Left renal pelvis (tissue), 4 donors: Measurements from ENCODE around the gene BTG4. TPM values are rescaled to one million over a fixed set of nuclear protein-coding genes. Genes with fewer than 3 reads are reported as not detected.

Source experiments
- DNase-seq, 4 donors: peaks; one replicate each; pipeline ENCODE4 v3.0.0-alpha.2; 2013; ENCODE audit warnings: low read depth in 4 of 4, low spot score in 3 of 4
- polyA plus RNA-seq, 4 donors: library from polyadenylated mRNA; unstranded; fragments of 120-200 nt; gene quantifications; one replicate each; pipeline ENCODE4 v1.2.1, GENCODE V29; 2013; ENCODE audit not compliant: insufficient read length in 4 of 4

Gene BTG4
- polyA plus RNA-seq, 4 donors, result not detected

- DNase-seq, result no peak
These were observed 55.1 kb downstream of the BTG4 start for GRCh38 chr11:111456859-111457730.

- no peak for DNase-seq
These were observed 55.9 kb downstream of the BTG4 start for GRCh38 chr11:111456086-111456858.

GRCh38 chr11:111455291-111456085 is 56.7 kb downstream of the BTG4 start:
- DNase-seq, result no peak

- peak in 1 of 4 donors; percentile 18 for DNase-seq
These were observed 57.5 kb downstream of the BTG4 start for GRCh38 chr11:111454561-111455192.

- DNase-seq, result no peak
These were observed 59.2 kb downstream of the BTG4 start for GRCh38 chr11:111452817-111453552.

- no peak for DNase-seq
These were observed 60.0 kb downstream of the BTG4 start for GRCh38 chr11:111452146-111452545.

- DNase-seq, result no peak
These were observed 61.5 kb downstream of the BTG4 start for GRCh38 chr11:111450480-111451320.

GRCh38 chr11:111449696-111450479 is 62.3 kb downstream of the BTG4 start:
- no peak for DNase-seq

- DNase-seq, result no peak
These were observed 63.2 kb downstream of the BTG4 start for GRCh38 chr11:111448831-111449557.

GRCh38 chr11:111448414-111448813 is 63.8 kb downstream of the BTG4 start:
- DNase-seq, result no peak

GRCh38 chr11:111447931-111448330 is 64.3 kb downstream of the BTG4 start:
- DNase-seq, result no peak

GRCh38 chr11:111447112-111447471 is 65.1 kb downstream of the BTG4 start:
- no peak for DNase-seq

GRCh38 chr11:111446404-111447111 is 65.6 kb downstream of the BTG4 start:
- DNase-seq, result peak; percentile 63 to 84 (median 76)

GRCh38 chr11:111445586-111445985 is 66.6 kb downstream of the BTG4 start:
- DNase-seq, result no peak
